Measurements from ENCODE around the gene TP53BP1.
A peak's percentile ranks its signal among the peaks of the same experiment; 100 is the strongest.
"Not testable (repeated sequence)": the region's sequence is repeated elsewhere in the genome, so short reads cannot be mapped to it uniquely, and the experiment has no call there.

Gene TP53BP1

GRCh38 chr15:43408789-43409188 is 84.2 kb downstream of the TP53BP1 start:
- DNase-seq = peak in 1 of 2 experiments; percentile 2

GRCh38 chr15:43406808-43407207 is 86.1 kb downstream of the TP53BP1 start:
- no peak for DNase-seq

GRCh38 chr15:43406189-43406588 is 86.8 kb downstream of the TP53BP1 start:
- DNase-seq = no peak

GRCh38 chr15:43404130-43404529 is 88.8 kb downstream of the TP53BP1 start:
- no peak for DNase-seq

- DNase-seq = no peak
Observed at GRCh38 chr15:43403616-43404015, 89.3 kb downstream of the TP53BP1 start.

- DNase-seq = no peak
Observed at GRCh38 chr15:43402255-43402654, 90.7 kb downstream of the TP53BP1 start.

- not testable (repeated sequence) for DNase-seq
Observed at GRCh38 chr15:43393592-43393991, 99.4 kb downstream of the TP53BP1 start.

GRCh38 chr15:43390723-43391122 is 102.2 kb downstream of the TP53BP1 start:
- no peak for DNase-seq

GRCh38 chr15:43383070-43383469 is 109.9 kb downstream of the TP53BP1 start:
- no peak for DNase-seq

GRCh38 chr15:43382310-43382709 is 110.6 kb downstream of the TP53BP1 start:
- no peak for DNase-seq

- DNase-seq = no peak
Observed at GRCh38 chr15:43378601-43379000, 114.4 kb downstream of the TP53BP1 start.

GRCh38 chr15:43376017-43376705 is 116.8 kb downstream of the TP53BP1 start:
- peak; percentile 28 to 45 for DNase-seq

- peak; percentile 85 to 86 for DNase-seq
Observed at GRCh38 chr15:43370975-43371974, 121.7 kb downstream of the TP53BP1 start, which contains the start of the genes TUBGCP4 and ZSCAN29. TSS of gene TUBGCP4 (plus strand) at chr15:43371101. CDS start at chr15:43371355, 254 bp downstream. TSS of gene ZSCAN29 (minus strand) at chr15:43371043. CDS start at chr15:43369913, 1,130 bp downstream.

- DNase-seq = peak in 1 of 2 experiments; percentile 53
Observed at GRCh38 chr15:43370310-43370974, 122.5 kb downstream of the TP53BP1 start.

- no peak for DNase-seq
Observed at GRCh38 chr15:43361313-43361903, 131.5 kb downstream of the TP53BP1 start.

- DNase-seq = no peak
Observed at GRCh38 chr15:43360821-43361220, 132.1 kb downstream of the TP53BP1 start.
